HS-5 (cell line): ENCODE data around the gene HOXA3.
A peak's percentile ranks its signal among the peaks of the same experiment; 100 is the strongest.

Experiments
- DNase-seq: peaks from one replicate; pipeline ENCODE4 v3.0.0-alpha.2; 2012; ENCODE audit warnings: low read depth

Gene HOXA3

DNA sequence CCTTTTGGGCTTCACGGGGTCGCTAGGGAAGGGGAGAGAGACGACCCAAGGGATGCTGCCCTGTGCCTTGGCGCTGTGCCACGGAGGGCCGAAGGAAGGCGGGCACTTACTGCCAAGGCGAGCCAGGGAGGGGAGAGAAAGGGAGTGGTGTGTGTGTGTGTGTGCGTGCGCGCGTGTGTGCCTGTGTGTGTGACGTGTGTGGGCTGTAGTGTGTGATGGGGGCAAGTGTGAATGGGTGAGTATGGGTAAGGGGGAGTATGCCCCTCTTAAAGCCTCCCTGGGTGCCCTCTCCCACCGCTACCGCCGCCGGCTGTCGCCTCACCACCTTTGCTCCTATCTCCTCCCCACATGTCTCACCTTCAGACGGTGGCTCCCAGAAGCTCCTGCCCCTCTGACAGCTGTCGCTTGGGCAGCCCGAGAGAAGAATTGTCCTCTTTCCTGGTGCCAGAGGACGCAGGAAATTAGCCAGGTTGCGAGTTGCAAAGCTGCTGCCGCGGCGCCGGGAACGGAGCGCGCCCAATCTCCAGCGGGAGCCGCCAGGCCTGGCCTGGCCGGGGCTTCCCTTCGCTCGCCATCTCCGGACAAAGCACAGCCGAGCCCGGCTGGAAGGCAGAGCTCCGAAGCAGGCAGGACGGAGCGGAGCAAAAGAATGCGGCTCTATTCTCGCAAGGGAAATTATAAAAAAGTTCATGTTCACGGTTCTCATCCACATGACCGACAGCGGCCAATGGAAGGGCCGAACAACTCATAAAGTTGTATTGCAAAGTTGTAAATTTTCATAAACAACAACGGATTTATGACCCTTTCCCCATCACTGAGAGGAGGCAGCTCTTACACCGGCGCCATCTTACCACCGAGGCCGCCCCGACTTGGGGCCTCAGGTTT is at the start of gene HOXA3:
Gene HOXA3 (minus strand): TSS at position 653 of the 885 bp plus-strand sequence. CDS start 41,943 bp downstream, outside the sequence.
- DNase-seq = peak; percentile 60

DNA sequence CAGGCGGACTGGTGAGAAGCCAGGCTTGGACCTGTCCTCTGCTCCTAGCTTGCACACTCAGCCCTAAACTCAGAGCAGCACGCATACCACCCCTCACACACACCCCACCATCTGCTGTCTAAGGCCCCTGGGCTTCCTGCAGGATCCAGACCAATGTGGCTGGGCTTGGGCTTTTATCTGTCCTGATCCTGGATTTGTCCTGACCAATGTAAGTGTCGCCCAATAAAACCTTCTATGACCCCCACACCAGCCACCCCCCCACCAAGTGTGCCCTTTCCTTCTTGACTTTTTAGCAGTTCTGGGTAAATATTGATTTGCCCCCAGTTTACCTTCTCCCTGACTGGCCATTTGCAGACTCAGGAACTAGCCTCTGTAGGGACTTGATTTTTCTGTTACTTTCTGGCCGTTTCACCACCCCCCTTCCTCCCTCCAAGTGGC is 49.2 kb upstream of the HOXA3 start:
- DNase-seq = no peak

DNA sequence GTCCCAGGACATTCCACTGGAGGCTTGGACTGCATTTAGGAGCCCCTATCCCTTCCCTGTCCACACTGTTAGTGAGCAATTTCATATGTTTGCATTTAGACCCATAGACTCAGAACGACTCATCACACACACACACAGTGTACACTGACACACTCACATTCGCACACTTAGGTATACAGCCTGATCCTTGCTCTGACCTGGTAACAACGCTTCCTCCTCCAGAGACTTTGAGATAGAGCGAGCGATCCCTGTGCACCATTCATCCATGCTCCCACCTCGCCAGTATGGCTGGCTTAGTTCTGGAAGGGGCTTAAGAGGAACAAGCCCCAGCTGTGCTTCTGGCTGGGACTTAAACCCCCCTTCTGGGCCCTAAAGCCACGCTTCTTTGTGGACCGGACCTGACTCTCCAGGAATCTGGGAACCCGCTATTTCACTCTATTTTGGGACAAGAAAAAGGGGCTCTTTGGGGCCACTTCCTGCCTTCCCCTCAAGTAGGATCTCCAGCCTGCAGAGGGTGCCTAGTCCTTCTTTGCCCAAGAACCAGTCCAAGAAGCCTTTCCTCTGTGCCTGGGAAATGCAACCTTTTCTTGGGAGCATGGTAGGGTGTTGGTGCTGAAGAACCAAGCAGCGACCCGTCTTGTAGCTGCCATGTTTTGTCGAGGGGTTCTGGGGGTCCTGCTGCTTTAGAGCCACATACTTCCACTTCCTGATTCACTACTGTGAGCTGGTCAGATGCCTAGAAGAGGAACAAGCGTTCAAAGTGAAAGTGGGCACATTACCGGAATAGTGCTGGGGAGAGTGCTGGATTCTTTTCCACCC is 48.6 kb upstream of the HOXA3 start:
- no peak for DNase-seq

DNA sequence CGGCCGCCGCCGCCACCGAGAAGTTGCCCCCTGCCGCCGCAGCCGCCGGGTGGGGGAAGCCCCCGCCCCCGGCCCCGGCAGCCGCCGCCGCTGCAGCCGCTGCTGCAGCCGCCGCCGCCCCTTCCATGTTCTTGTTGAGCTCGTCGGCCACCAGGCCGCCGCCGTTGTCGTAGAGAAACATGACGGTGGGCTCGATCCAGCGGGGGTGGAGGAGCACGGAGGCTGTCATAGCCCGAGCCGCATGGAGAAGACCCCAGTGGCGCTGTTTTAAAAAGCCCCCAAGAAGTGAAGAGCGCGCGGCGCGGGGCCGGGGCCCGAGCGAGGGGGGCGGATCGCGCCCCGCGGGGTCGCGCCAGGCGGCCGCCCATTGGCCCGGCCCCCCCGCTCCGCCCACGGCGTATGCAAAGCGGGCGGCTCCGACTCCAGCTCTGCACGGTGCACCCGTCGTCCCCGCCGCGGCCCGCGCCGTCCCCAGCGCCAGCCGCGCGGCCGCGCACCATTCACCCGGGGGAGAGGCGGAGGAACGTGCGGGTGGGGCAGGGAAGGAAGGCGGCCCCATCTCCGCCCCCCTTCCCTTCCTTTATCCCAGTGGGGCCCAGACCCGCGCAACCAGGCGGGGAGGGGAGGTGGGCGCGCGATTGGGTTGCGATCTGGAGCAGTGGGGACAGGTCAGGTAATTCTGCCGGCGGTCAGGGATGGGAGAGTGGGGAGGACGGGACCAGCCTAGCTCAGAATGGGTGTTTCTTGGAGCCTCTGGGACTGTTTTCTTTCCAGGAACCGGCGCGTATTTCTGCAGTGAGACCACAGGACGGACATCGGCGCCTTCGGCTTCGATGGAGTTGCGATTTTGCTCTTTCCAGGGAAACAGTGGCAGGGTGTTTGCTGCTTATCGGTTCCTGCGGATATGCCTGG is 47.7 kb upstream of the HOXA3 start, which contains the start of gene HOXA13:
Gene HOXA13 (minus strand): TSS at position 243 of the 912 bp plus-strand sequence. CDS start 14 bp downstream, at position 229.
- DNase-seq = no peak

DNA sequence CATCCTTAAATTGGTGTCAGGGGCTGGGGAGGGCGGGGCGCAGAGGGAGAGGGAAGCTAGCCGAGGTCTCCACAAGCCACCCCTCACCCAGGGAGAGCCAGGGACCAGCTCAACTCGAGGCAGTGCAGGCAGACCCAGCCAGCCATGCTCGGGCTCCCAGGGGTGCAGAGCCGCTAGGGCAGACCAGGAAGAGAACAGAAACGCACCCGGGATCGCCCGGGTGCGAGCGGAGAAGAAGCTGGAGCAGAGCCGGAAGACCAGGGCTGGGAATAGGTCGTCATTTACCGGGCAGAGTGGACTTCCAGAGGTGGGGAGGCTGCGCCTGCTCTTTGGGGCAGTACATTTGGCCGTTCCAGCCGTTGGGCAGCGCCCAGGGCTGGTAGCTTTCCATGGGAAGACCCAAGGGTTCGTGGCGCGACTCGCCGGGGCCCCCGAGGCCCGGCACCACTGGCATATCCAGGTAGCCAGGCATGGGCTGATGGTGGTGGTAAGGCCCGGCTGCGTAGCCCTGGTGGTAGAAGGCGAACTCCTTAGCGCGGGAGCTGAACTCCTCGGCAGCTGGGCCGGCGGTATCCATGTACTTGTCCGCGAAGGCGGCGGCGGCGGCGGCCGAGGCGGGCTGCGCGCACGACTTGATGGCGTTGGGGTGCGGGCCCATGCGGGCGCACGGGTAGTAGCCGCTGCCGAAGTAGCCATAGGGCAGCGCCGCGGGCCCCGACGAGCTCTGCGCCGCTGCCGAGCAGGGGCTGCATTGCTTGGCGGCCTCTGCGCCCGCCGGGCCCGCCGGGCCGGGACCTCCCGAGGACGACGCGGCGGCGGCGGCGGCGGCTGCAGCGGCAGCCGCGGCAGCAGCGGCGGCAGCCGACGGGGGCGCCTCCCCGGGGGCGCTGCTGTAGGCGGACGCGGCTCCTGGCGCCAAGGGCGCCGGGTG is 46.8 kb upstream of the HOXA3 start:
- no peak for DNase-seq

DNA sequence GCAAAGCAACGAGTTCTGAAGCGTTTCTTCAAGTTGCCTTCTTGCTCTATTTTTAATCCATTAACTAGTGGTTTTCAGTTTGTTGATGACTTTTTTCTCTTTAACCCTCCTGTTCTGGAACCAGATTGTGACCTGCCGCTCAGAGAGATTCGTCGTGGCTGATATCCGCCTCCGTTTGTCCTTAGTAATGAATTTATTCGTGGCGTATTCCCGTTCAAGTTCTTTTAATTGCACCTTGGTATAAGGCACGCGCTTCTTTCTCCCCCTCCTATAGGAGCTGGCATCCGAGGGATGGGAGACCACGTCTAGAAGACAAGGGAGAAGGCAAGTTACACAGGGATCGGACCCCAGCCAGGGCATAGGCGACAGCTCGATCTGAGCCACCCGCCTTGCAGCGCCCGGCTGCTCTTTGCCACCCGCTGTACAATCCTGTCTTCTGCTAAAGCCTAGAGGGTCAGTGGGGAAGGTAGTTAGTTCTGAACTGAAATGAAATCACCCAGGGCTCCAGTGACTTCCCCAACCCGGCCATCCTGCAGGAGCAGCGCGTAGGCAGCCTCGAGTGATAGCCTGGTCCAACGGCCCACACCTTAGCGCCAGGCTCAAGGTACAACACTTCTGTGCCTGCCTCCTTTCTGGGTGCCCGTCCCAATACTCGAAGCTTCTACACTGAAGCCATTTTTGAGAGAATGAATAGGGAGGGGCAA is 45.9 kb upstream of the HOXA3 start:
- DNase-seq = no peak

DNA sequence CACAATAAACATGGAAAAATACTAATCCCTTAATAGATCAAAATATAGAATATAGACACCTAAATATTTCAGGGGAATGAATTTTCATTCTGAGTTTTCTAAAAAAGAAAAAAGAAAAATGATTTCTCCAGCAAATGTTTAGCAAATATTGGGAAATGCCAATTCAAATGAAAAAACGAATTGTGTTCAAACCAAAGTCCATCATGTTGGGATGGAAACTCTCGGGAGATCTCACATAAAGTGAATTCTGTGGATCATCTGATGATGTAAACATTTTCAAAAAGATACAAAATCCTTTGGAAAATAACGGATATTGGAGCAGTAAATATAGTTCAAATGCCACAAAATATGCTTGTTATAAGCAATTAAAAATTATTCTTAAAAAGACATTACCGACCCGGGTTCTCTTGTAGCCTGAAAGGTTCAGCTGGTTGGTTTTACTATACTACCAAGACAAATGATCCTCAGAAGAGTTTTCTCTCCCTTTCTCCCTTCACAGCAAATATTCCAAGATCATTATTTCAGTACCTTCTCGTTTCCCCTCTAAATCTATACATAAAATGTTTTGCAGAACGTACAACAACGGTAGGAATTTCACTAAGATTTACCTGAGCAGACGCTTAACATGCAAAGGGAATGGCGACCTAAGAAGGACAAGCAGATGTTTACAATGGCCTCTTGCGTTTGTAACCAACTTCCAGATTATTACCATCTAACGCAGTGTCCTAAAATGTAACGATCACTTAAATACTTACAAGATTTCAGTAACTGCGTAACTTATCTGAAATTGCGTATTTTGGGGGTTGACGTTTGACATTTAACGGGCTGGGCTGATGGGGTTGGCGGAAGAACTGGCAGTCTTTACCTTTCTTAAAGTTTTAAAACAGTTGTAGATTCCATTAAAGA is 45.0 kb upstream of the HOXA3 start:
- DNase-seq = no peak

DNA sequence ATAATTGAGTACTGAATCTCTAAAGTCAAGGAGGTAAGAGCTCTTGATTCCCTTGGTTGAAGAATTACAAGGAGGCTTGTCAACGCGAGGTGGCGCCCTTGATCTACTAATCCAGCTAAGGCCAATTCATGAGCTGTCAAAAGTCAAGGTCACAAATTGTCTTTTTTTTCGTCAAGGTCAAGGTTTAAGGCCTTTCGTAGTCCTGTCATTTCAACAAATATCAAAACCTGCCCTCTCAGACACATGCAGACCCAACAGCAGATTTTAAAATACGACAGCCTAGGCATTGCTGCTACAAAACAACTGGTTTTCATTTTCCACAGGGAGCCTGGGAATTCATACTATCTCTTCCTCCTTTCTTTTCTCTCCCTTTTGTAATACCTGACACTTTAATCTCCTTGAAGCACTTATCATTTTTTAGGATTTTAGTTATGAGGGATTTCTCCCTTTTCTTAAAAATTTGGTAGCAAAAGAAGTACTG is 43.9 kb upstream of the HOXA3 start:
- no peak for DNase-seq

DNA sequence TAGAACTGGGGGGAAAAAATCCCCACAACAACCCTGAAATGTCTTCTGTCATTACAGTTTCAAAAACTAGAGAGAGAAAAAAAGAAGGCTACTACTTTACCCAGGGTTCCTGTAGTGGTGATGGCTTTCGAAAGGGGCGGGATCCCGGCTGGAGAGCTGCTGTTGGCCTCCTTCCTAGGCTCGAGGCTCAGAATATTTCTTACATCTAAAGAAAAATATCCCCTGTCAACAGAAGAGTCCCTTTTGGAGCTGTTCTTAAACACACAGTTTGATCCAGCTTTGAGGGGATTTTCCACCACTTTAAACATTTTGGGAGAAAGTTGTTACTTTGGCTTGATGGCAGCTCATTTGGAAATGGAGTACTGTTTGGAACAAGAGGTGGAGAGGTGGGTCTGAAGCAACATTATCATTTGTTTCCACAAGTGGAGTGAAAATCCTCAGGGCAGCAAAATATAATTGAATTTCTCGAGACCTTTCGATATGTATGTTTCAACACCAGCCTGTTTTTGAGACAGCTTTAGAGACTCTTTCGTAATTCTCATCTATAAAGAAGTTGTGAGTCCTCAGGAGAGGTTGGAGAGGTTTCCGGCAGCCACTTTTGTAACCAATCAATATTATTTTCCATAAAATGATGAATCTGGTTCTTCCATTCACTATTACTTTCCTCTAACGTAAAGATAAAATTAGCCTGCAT is 42.5 kb upstream of the HOXA3 start:
- no peak for DNase-seq

DNA sequence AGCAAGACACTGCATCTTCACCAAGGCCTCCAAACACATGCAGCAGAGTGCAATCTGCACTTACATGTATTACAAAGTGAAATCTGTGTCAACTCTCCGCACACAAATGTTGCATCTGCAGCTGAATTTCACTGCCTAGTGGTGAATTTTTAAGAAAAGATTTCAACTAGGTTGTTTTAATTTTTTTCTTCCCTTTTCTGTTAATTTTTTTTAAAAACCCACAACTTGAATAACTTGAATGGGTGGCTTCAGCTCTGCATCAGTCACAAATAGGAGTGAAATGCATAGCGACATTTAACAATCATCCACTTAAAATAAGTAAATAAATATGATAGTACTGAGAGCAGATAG is 41.6 kb upstream of the HOXA3 start:
- no peak for DNase-seq

DNA sequence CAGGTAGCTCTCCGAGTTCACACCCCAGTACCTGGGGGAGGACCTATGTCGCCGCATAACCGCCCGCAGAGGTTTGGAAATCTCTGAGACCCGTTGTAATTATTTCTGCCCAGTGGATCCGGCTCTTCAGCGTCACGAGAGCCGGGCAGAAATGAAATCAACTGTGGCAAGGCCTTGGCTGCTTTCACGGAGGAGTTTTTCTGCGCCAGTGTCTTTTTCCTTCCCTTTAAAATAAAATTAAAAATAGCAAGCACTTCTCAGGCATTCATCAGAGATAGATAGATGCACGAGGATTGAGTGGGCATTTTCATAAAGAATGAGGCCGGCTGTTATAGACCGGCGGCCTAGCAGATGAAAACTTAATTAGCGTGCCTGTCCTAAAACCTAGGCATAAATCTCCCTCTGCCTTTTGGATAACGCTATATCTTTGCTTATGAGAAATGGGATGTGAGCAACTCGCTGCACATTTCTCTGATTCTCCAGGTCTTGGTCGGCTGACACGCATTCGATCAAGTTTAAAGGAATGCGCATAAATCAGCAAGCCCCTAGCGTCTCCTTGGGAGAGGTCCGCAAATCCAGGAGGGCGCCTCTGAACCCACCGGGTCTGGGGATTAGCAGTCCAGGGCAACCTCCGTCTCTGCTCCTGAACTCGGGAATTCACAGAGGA is 41.1 kb upstream of the HOXA3 start:
- no peak for DNase-seq

DNA sequence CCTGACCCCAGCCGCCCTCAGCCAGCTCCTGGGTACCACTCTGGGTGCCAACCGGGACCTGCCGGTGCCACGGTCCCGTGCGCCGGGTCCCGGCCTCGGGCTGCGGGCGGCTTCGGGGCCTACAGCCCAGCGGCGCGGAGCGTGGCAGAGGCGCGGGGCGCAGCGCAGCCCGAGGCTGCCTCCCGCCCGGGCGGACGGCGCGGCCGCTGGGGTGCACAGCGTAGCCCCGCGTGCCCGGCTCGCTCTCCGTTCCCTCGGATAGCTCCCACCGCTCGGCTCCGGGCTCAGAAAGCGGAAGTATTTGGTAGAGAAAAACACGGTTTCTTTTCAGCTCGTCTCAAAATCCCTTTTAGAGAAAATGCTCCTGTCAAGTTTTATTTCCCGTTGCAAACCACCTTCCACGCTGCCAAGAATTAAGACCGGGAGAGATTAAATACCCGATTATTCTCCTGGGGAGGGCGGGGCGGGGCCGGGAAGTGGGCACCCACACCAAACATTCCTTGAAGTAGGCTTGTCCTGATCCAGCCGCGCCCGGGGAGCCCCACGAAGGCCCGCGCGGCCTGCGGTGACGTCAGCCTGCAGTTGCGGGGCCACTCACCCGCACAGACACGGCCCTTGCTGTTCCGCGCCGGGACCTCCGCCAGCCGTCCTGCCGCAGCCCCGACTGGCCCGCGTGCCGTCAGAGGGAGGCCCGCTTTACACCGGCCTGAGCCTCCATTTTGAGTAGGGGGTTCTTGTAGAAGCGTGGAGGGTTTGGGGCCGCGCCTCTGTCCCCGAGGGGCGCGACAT is 40.4 kb upstream of the HOXA3 start:
- DNase-seq = no peak

DNA sequence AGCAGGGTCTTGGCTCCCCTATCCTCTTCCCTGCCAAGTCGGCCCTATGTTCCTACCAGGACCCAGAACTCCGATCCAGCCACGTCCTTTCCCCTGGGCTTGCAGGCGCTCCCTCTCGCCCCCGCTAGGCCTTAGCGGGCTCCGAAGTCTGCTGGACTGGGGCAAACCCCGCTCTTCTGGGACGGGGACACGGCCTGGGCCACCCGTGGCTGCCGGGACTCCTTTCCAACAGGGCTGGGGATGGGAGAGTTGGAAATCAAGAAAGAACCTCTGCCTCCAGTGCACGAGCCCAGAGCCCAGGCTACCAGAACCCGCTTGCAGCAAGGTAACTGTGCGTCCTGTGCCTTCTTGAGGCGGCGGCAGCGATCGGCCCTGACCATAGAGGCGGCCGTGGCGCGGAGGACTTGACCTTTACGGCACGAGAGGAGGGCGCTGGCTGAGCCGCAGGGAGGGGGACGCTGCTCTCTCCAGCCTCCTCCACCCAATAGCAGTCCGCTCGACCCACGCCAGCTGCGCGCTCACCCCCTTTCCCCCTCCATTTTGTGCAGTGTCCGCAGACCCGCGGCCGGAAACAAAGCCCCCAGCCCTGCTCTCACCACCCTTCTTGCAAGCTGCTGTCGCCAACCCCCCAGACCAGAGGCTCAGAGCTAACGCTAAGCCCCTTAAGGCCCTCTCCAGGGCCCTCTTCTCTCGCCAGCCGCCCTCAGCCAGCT is 39.6 kb upstream of the HOXA3 start:
- no peak for DNase-seq

DNA sequence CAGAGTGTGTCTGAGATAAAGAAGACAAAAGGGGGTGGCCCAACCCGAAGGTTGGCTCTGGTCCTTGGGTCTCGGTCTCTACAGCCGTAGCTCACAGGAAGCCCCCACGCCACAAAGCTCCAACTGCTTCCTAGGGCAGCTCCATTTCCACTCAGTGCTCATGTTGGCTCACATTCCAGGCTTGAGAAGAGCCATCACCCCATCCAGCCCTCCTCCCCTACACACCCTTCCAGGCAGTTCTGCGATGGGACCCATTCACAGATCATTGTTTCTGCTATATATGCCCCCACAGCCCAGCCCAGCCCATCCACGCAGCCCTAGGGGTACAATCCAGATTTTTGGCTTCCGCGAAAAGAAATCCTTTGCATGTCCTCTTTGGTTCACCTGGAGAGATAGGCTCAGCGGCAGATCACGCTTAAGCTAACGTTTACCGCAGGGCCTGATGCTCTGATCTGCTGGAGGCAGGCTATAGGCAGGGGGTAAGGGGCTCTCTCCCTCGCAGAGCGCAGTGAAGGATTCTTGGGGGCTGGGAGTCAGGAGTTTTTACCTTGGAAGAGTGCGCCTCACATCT is 38.9 kb upstream of the HOXA3 start:
- DNase-seq = no peak

DNA sequence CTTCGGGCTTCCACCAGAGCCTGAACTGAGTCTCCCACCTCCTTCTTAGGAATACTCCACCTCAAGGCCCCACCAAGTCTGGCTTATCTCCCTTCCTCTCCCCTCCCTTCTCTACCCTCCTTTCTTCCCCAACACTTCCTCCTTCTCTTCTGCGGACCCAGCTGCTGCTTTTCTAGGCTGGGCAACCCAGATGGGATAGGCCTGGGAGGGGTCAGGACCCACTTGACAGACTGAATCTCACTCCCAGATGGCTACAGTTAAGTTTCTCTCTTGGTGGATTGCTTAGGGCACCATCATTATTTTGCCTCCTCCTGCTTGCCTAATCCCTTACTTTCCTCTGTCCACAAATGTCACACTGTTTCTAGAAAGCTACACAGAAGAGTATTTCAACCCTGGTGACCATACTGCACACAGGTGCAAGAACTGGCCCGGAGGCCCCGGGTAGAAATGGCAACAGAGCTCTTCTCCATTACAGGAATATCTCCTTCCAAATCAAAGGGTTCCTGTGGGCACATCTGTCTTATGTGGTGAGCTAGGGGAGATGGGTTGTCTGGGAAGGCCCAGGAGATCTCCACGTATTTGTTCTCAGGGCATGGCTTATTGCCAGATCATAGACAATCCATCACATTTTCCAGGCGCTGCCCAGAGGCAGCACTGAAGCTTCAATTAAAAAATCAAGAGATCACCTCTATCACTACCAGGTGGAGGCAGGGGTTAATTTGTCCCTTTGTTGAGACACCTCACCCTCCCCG is 37.8 kb upstream of the HOXA3 start:
- no peak for DNase-seq
